H9 (cell line): ENCODE results near the gene TOR1AIP1. TPM values are rescaled to one million over a fixed set of nuclear protein-coding genes. Genes with fewer than 3 reads are reported as not detected.

Source experiments
- DNase-seq: peaks from one replicate; pipeline ENCODE4 v3.0.0-alpha.2; 2017
- H2AFZ ChIP-seq: one replicate; pipeline ENCODE4 v1.6.1; 2013; ENCODE audit warnings: mild to moderate bottlenecking, low read length, control low read depth, moderate library complexity
- H2AK5ac ChIP-seq: 2 replicates; pipeline ENCODE4 v1.6.1; 2013; ENCODE audit warnings: low read length, control low read depth, mixed read lengths; ENCODE audit not compliant: insufficient read length
- H2BK120ac ChIP-seq: one replicate; pipeline ENCODE4 v1.6.1; 2013; ENCODE audit warnings: low read depth, mild to moderate bottlenecking, low read length, control low read depth, inconsistent platforms; ENCODE audit not compliant: poor library complexity, severe bottlenecking
- H2BK12ac ChIP-seq: 2 replicates; pipeline ENCODE4 v1.6.1; 2013; ENCODE audit warnings: low read length, control low read depth, mixed read lengths, low read depth; ENCODE audit not compliant: insufficient read length
- H2BK15ac ChIP-seq: 2 replicates; pipeline ENCODE4 v1.6.1; 2013; ENCODE audit warnings: low read depth, low read length, control low read depth
- H2BK20ac ChIP-seq: one replicate; pipeline ENCODE4 v1.6.1; 2013; ENCODE audit warnings: low read depth, mild to moderate bottlenecking, low read length, control low read depth, inconsistent platforms; ENCODE audit not compliant: poor library complexity, severe bottlenecking
- H2BK5ac ChIP-seq: 2 replicates; pipeline ENCODE4 v1.6.1; 2013; ENCODE audit warnings: low read length, control low read depth, mixed read lengths; ENCODE audit not compliant: insufficient read length
- H3K14ac ChIP-seq: 2 replicates; pipeline ENCODE4 v1.6.1; 2013; ENCODE audit warnings: low read length, control low read depth; ENCODE audit not compliant: insufficient read depth
- H3K18ac ChIP-seq: 2 replicates; pipeline ENCODE4 v1.6.1; 2013; ENCODE audit warnings: low read depth, mild to moderate bottlenecking, mixed read lengths, low read length, control low read depth; ENCODE audit not compliant: insufficient read length
- H3K23ac ChIP-seq: 2 replicates; pipeline ENCODE4 v1.6.1; 2013; ENCODE audit warnings: low read length, control low read depth, mixed read lengths, low read depth; ENCODE audit not compliant: insufficient read length
- H3K23me2 ChIP-seq: 2 replicates; pipeline ENCODE4 v1.6.1; 2013; ENCODE audit warnings: low read depth, mild to moderate bottlenecking, mixed read lengths, low read length, control low read depth; ENCODE audit not compliant: insufficient read length, poor library complexity, severe bottlenecking
- H3K27ac ChIP-seq: 2 replicates; pipeline ENCODE4 v1.5.1; 2013; ENCODE audit warnings: low read length, control low read depth, mixed read lengths, low read depth; ENCODE audit not compliant: insufficient read length
- H3K27me3 ChIP-seq: 2 replicates; pipeline ENCODE4 v1.6.1; 2013; ENCODE audit warnings: low read length, control low read depth, inconsistent platforms; ENCODE audit not compliant: insufficient read depth
- H3K4ac ChIP-seq: 2 replicates; pipeline ENCODE4 v1.6.1; 2013; ENCODE audit warnings: low read depth, mild to moderate bottlenecking, control low read depth, inconsistent platforms, low read length, moderate library complexity
- H3K4me1 ChIP-seq: 2 replicates; pipeline ENCODE4 v1.6.1; 2013; ENCODE audit warnings: low read length, control low read depth, inconsistent platforms; ENCODE audit not compliant: insufficient read depth
- H3K4me2 ChIP-seq: 2 replicates; pipeline ENCODE4 v1.6.1; 2013; ENCODE audit warnings: low read length, control low read depth, mixed read lengths; ENCODE audit not compliant: insufficient read length, insufficient read depth
- H3K56ac ChIP-seq: 2 replicates; pipeline ENCODE4 v1.6.1; 2013; ENCODE audit warnings: low read depth, mild to moderate bottlenecking, mixed read lengths, low read length, control low read depth; ENCODE audit not compliant: insufficient read length
- H3K79me1 ChIP-seq: 2 replicates; pipeline ENCODE4 v1.6.1; 2013; ENCODE audit warnings: low read depth, mild to moderate bottlenecking, moderate library complexity, low read length, control low read depth, inconsistent platforms; ENCODE audit not compliant: insufficient read depth, poor library complexity, severe bottlenecking
- H3K79me2 ChIP-seq: 2 replicates; pipeline ENCODE4 v1.6.1; 2013; ENCODE audit warnings: low read length, control low read depth, inconsistent platforms; ENCODE audit not compliant: insufficient read depth
- H3K9ac ChIP-seq: 2 replicates; pipeline ENCODE4 v1.6.1; 2013; ENCODE audit warnings: low read length, control low read depth, mixed read lengths; ENCODE audit not compliant: insufficient read length; ENCODE audit errors: extremely low read depth
- H3K9me3 ChIP-seq: one replicate; pipeline ENCODE4 v1.6.1; 2013; ENCODE audit warnings: low read depth, low read length, inconsistent platforms; ENCODE audit not compliant: control insufficient read depth
- H3T11ph ChIP-seq: one replicate; pipeline ENCODE4 v1.6.1; 2013; ENCODE audit warnings: mild to moderate bottlenecking, low read length, control low read depth, inconsistent platforms
- H4K20me1 ChIP-seq: one replicate; pipeline ENCODE4 v1.6.1; 2013; ENCODE audit not compliant: control insufficient read depth, insufficient read length, insufficient read depth
- H4K5ac ChIP-seq: 2 replicates; pipeline ENCODE4 v1.6.1; 2013; ENCODE audit warnings: low read depth, mild to moderate bottlenecking, mixed read lengths, low read length, control low read depth; ENCODE audit not compliant: insufficient read length
- H4K8ac ChIP-seq: replicated peaks from 2 replicates; pipeline ENCODE4 v1.6.1; 2013; ENCODE audit warnings: low read length, control low read depth, mixed read lengths, low read depth; ENCODE audit not compliant: insufficient read length
- H4K91ac ChIP-seq: 2 replicates; pipeline ENCODE4 v1.6.1; 2013; ENCODE audit warnings: low read depth, mild to moderate bottlenecking, moderate library complexity, mixed read lengths, low read length, control low read depth; ENCODE audit not compliant: insufficient read length
- H3K27ac Mint-ChIP-seq, 3 experiments: 2 replicates in 2 of 3; 3 replicates in 1 of 3; pipeline ENCODE4 v1.8.0; 2020 to 2021; ENCODE audit warnings: mixed read lengths in 3 of 3, mild to moderate bottlenecking in 1 of 3, moderate library complexity in 1 of 3
- H3K27me3 Mint-ChIP-seq: 2 replicates; pipeline ENCODE4 v1.8.0; 2021; ENCODE audit warnings: low read depth, mild to moderate bottlenecking, moderate library complexity, mixed read lengths
- H3K36me3 Mint-ChIP-seq, 3 experiments: 2 replicates in 2 of 3; 3 replicates in 1 of 3; pipeline ENCODE4 v1.8.0; 2020 to 2021; ENCODE audit warnings: low read depth in 3 of 3, mixed read lengths in 3 of 3; ENCODE audit not compliant: insufficient read depth in 1 of 3
- H3K4me1 Mint-ChIP-seq, 2 experiments: 2 replicates each; pipeline ENCODE4 v1.8.0; 2020; ENCODE audit warnings: mixed read lengths in 2 of 2
- H3K4me3 Mint-ChIP-seq, 2 experiments: 2 replicates in 1 of 2; 3 replicates in 1 of 2; pipeline ENCODE4 v1.8.0; 2020 to 2021; ENCODE audit warnings: mild to moderate bottlenecking in 2 of 2, mixed read lengths in 2 of 2, moderate library complexity in 1 of 2
- H3K9me3 Mint-ChIP-seq, 2 experiments: 2 replicates in 1 of 2; 3 replicates in 1 of 2; pipeline ENCODE4 v1.8.0; 2020; ENCODE audit warnings: mild to moderate bottlenecking in 2 of 2, mixed read lengths in 2 of 2, moderate library complexity in 1 of 2
- CTCF ChIP-seq: fragments of 200-600 bp; sonication (generic); conservative IDR thresholded peaks from 3 replicates; pipeline ENCODE4 v1.8.0; 2021; ENCODE audit warnings: antibody characterized with exemption, mild to moderate bottlenecking
- WGBS: extraction: QIAGEN DNeasy Blood & Tissue Kit; methylation state at CpG from one replicate; pipeline ENCODE4 v1.1.7; 2013; ENCODE audit warnings: missing lambda C conversion rate, low lambda C conversion rate, mixed read lengths; ENCODE audit not compliant: insufficient read length; ENCODE audit errors: extremely low coverage; 5-methylcytosine and 5-hydroxymethylcytosine counted together
- total RNA-seq: library from RNA; stranded (reverse); gene quantifications from 2 replicates; pipeline ENCODE4 v1.2.1, GENCODE V29; 2021

Gene TOR1AIP1
- total RNA-seq, 1 experiment from 2014 or later: 25.5 TPM

GRCh38 chr1:179911812-179912211, 29.7 kb downstream of the TOR1AIP1 start:
- no CpG with 5 or more reads among the region's 3 CpGs for WGBS
- Histone ChIP-seq H3K23ac (no peak overlapping the region), H2BK20ac (no peak overlapping the region), H3K9me3 (no peaks in the 10 kb centered on the region), H2BK120ac (no peak overlapping the region), H3T11ph (no peak overlapping the region), H3K14ac (no peak overlapping the region), H3K4me1 (no peaks in the 10 kb centered on the region), H2AK5ac (no peak overlapping the region), H3K4ac (no peak overlapping the region), H3K56ac (no peak overlapping the region), H3K27me3 (no peaks in the 10 kb centered on the region), H4K91ac (no peak overlapping the region), H4K8ac (no peak overlapping the region), H3K27ac (no peak overlapping the region), H2BK12ac (no peak overlapping the region), H2BK5ac (no peak overlapping the region), H4K20me1 (no peaks in the 10 kb centered on the region), H3K18ac (no peak overlapping the region), H2AFZ (no peak overlapping the region), H3K4me2 (no peak overlapping the region), H3K79me2 (no peaks in the 10 kb centered on the region), H3K9ac (no peak overlapping the region), H4K5ac (no peak overlapping the region), H2BK15ac (no peak overlapping the region), H3K23me2 (no peaks in the 10 kb centered on the region), H3K79me1 (no peaks in the 10 kb centered on the region)
- no peak for TF ChIP-seq CTCF
- H3K36me3 Mint-ChIP-seq: peaks cover 9 to 47% (median 29%) of the 10 kb centered on the region in 3 experiments; a peak in 6 of 7 replicates
- H3K4me1 Mint-ChIP-seq: no peaks in the 10 kb centered on the region
- H3K9me3 Mint-ChIP-seq: no peaks in the 10 kb centered on the region
- H3K27me3 Mint-ChIP-seq: no peaks in the 10 kb centered on the region
- H3K4me3 Mint-ChIP-seq: no peak overlapping the region
- DNase-seq: no peak
- H3K27ac Mint-ChIP-seq: no peak overlapping the region
